GM12878 (cell line): ENCODE results near the gene SGCD. TPM values are rescaled to one million over a fixed set of nuclear protein-coding genes. Genes with fewer than 3 reads are reported as not detected.

ENCODE experiments used
- CREB1 ChIP-seq: IDR thresholded peaks from 2 replicates; pipeline ENCODE4 v1.6.1; 2012; ENCODE audit warnings: low read depth, mild to moderate bottlenecking, inconsistent platforms
- DPF2 ChIP-seq: fragments of 450-650 bp; IDR thresholded peaks from 2 replicates; pipeline ENCODE4 v1.6.1; 2017; ENCODE audit warnings: mild to moderate bottlenecking
- IKZF2 ChIP-seq, 2 experiments: fragments of 450-650 bp; IDR thresholded peaks; 2 replicates each; pipeline ENCODE4 v1.6.1; 2017; ENCODE audit warnings: mild to moderate bottlenecking in 2 of 2, moderate library complexity in 2 of 2
- JUND ChIP-seq: IDR thresholded peaks from 2 replicates; pipeline ENCODE4 v1.6.1; 2012; ENCODE audit warnings: low read depth, mild to moderate bottlenecking, low read length, improper control_type of control experiment, moderate library complexity
- NFYA ChIP-seq: IDR thresholded peaks from 2 replicates; pipeline ENCODE4 v1.6.1; 2011; ENCODE audit warnings: low read depth, mild to moderate bottlenecking, low read length, improper control_type of control experiment, borderline replicate concordance
- NRF1 ChIP-seq: conservative IDR thresholded peaks from 2 replicates; pipeline ENCODE4 v1.6.1; 2011; ENCODE audit warnings: mild to moderate bottlenecking, low read depth, low read length, improper control_type of control experiment
- PAX5 ChIP-seq: IDR thresholded peaks from 2 replicates; pipeline ENCODE4 v1.6.1; 2011; ENCODE audit warnings: low read depth, low read length, borderline replicate concordance
- POLR2AphosphoS5 ChIP-seq: IDR thresholded peaks from 2 replicates; pipeline ENCODE4 v1.6.1; 2011; ENCODE audit warnings: mild to moderate bottlenecking, low read length, inconsistent platforms
- RAD51 ChIP-seq: fragments of 450-650 bp; IDR thresholded peaks from 2 replicates; pipeline ENCODE4 v1.6.1; 2016; ENCODE audit warnings: moderate library complexity, mild to moderate bottlenecking, inconsistent platforms
- SIN3A ChIP-seq: IDR thresholded peaks from 2 replicates; pipeline ENCODE4 v1.6.1; 2012; ENCODE audit warnings: low read depth, low read length, improper control_type of control experiment
- SIX5 ChIP-seq: IDR thresholded peaks from 2 replicates; pipeline ENCODE4 v1.6.1; 2011; ENCODE audit warnings: mild to moderate bottlenecking, low read depth, low read length, moderate library complexity; ENCODE audit not compliant: severe bottlenecking
- SREBF1 ChIP-seq: IDR thresholded peaks from 2 replicates; pipeline ENCODE4 v1.6.1; 2012; ENCODE audit warnings: mild to moderate bottlenecking, low read length
- STAT3 ChIP-seq: IDR thresholded peaks from 2 replicates; pipeline ENCODE4 v1.6.1; 2011; ENCODE audit warnings: low read depth, low read length, improper control_type of control experiment
- TAF1 ChIP-seq: IDR thresholded peaks from 2 replicates; pipeline ENCODE4 v1.6.1; 2011; ENCODE audit warnings: mild to moderate bottlenecking, low read depth, low read length, borderline replicate concordance
- TCF12 ChIP-seq: IDR thresholded peaks from 2 replicates; pipeline ENCODE4 v1.6.1; 2011; ENCODE audit warnings: low read depth, mild to moderate bottlenecking, low read length
- TCF3 ChIP-seq: IDR thresholded peaks from 2 replicates; pipeline ENCODE4 v1.6.1; 2012; ENCODE audit warnings: low read depth, mild to moderate bottlenecking, low read length, borderline replicate concordance; ENCODE audit not compliant: insufficient read depth
- ZBED1 ChIP-seq: IDR thresholded peaks from 2 replicates; pipeline ENCODE4 v1.6.1; 2016; ENCODE audit warnings: borderline replicate concordance
- ZNF207 ChIP-seq: fragments of 450-650 bp; IDR thresholded peaks from 2 replicates; pipeline ENCODE4 v1.6.1; 2014; ENCODE audit warnings: antibody characterized with exemption, mild to moderate bottlenecking, borderline replicate concordance
- polyA plus RNA-seq, 11 experiments: library from polyadenylated mRNA; depleted of rRNA in 4 of 11; unstranded in 6 of 11; stranded (reverse) in 5 of 11; fragments of >200 nt; fragmentation: Nextera tagmentation in 4 of 11; fragmentation: Illumina TruSeq in 1 of 11; extraction: Ambion mirVana in 4 of 11; extraction: Trizol in 1 of 11; gene quantifications; 1 replicate in 1 of 11; 2 replicates in 10 of 11; pipeline versions ENCODE4 v1.2.1 to v1.2.3, GENCODE V29; 2011 to 2016; ENCODE audit warnings: inconsistent platforms in 2 of 11, missing spikeins in 2 of 11, low read depth in 1 of 11
- total RNA-seq, 4 experiments: library from RNA; depleted of rRNA in 3 of 4; stranded (reverse); fragments of >200 nt in 3 of 4; fragmentation: Illumina TruSeq in 1 of 4; extraction: Trizol in 1 of 4; gene quantifications; 2 replicates each; pipeline versions ENCODE4 v1.2.1 to v1.2.3, GENCODE V29; 2013 to 2021
- TF ChIP-seq, protein P1 (sequence below): fragments of 450-650 bp; conservative IDR thresholded peaks from 2 replicates; pipeline ENCODE4 v1.6.1; 2017; ENCODE audit warnings: mild to moderate bottlenecking, moderate library complexity
- TF ChIP-seq, protein P2 (sequence below): fragments of 450-650 bp; IDR thresholded peaks from 2 replicates; pipeline ENCODE4 v1.6.1; 2016; ENCODE audit warnings: mild to moderate bottlenecking
- TF ChIP-seq, protein P3 (sequence below): fragments of 450-650 bp; IDR thresholded peaks from 2 replicates; pipeline ENCODE4 v1.6.1; 2017; ENCODE audit warnings: low read depth, mild to moderate bottlenecking, moderate library complexity
- TF ChIP-seq, protein P4 (sequence below): IDR thresholded peaks from 2 replicates; pipeline ENCODE4 v1.6.1; 2012; ENCODE audit warnings: low read depth, low read length, improper control_type of control experiment
- TF ChIP-seq, protein P5 (sequence below): fragments of 450-650 bp; IDR thresholded peaks from 2 replicates; pipeline ENCODE4 v1.6.1; 2016; ENCODE audit warnings: mild to moderate bottlenecking
- TF ChIP-seq, protein P6 (sequence below): IDR thresholded peaks from 2 replicates; pipeline ENCODE4 v1.6.1; 2012; ENCODE audit warnings: low read length, inconsistent platforms

Gene SGCD
- total and polyA plus RNA-seq, 10 of the 15 experiments (the other 5 are each of a cell fraction or from before 2014, with no cell fraction given) = 0.06 TPM; not detected in 9

DNA sequence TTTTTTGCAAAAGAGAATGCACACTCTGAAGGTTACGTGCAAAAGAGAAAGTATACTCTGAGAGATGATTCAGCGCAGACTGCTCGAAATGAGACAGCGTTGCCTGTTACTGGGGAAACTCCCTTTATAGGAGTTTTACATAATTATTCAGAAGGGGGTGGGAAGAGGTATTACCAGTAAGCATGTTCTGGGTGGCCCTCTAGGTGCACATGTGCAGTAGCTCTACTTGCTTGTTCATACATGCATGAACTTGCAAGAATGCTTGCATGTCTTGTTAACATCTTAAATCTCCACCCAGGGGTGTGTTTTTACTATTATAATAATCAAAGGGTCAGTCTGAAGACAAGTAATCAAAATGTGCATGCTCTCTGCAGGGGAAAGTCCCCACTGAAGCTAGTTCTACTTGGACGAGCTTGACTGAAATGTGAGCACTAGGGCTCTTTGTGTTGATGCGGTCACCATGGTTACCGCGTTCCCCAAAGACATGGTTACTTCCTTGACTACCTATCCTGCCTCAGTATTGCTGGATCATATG, 75.5 kb downstream of the SGCD start (continued):
- TF ChIP-seq, protein P1, sequence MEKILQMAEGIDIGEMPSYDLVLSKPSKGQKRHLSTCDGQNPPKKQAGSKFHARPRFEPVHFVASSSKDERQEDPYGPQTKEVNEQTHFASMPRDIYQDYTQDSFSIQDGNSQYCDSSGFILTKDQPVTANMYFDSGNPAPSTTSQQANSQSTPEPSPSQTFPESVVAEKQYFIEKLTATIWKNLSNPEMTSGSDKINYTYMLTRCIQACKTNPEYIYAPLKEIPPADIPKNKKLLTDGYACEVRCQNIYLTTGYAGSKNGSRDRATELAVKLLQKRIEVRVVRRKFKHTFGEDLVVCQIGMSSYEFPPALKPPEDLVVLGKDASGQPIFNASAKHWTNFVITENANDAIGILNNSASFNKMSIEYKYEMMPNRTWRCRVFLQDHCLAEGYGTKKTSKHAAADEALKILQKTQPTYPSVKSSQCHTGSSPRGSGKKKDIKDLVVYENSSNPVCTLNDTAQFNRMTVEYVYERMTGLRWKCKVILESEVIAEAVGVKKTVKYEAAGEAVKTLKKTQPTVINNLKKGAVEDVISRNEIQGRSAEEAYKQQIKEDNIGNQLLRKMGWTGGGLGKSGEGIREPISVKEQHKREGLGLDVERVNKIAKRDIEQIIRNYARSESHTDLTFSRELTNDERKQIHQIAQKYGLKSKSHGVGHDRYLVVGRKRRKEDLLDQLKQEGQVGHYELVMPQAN = peak; percentile 70
- TF ChIP-seq, protein P2, sequence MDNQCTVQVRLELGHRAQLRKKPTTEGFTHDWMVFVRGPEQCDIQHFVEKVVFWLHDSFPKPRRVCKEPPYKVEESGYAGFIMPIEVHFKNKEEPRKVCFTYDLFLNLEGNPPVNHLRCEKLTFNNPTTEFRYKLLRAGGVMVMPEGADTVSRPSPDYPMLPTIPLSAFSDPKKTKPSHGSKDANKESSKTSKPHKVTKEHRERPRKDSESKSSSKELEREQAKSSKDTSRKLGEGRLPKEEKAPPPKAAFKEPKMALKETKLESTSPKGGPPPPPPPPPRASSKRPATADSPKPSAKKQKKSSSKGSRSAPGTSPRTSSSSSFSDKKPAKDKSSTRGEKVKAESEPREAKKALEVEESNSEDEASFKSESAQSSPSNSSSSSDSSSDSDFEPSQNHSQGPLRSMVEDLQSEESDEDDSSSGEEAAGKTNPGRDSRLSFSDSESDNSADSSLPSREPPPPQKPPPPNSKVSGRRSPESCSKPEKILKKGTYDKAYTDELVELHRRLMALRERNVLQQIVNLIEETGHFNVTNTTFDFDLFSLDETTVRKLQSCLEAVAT = no peak; the same call in 1 of the 2 replicates
- TF ChIP-seq STAT3 = no peak
- TF ChIP-seq IKZF2 (IDR thresholded peaks at IDR 0.05) = peak; percentile 19 to 63; a peak in 3 of 4 replicates
- TF ChIP-seq NFYA = no peak
- no peak for TF ChIP-seq POLR2AphosphoS5
- peak; percentile 3; the same call in 1 of the 2 replicates for TF ChIP-seq TCF12
- no peak for TF ChIP-seq ZBED1
- TF ChIP-seq DPF2 = peak; percentile 54; the same call in 1 of the 2 replicates
- 0 out of 2 replicates have a peak, but pooled peaks have one; percentile 25 for TF ChIP-seq PAX5
- no peak for TF ChIP-seq SIX5
- no peak for TF ChIP-seq NRF1
- TF ChIP-seq, protein P3, sequence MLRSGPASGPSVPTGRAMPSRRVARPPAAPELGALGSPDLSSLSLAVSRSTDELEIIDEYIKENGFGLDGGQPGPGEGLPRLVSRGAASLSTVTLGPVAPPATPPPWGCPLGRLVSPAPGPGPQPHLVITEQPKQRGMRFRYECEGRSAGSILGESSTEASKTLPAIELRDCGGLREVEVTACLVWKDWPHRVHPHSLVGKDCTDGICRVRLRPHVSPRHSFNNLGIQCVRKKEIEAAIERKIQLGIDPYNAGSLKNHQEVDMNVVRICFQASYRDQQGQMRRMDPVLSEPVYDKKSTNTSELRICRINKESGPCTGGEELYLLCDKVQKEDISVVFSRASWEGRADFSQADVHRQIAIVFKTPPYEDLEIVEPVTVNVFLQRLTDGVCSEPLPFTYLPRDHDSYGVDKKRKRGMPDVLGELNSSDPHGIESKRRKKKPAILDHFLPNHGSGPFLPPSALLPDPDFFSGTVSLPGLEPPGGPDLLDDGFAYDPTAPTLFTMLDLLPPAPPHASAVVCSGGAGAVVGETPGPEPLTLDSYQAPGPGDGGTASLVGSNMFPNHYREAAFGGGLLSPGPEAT = peak; percentile 97
- TF ChIP-seq JUND = no peak
- no peak for TF ChIP-seq TCF3
- TF ChIP-seq, protein P4, sequence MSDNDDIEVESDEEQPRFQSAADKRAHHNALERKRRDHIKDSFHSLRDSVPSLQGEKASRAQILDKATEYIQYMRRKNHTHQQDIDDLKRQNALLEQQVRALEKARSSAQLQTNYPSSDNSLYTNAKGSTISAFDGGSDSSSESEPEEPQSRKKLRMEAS = no peak
- TF ChIP-seq, protein P5, sequence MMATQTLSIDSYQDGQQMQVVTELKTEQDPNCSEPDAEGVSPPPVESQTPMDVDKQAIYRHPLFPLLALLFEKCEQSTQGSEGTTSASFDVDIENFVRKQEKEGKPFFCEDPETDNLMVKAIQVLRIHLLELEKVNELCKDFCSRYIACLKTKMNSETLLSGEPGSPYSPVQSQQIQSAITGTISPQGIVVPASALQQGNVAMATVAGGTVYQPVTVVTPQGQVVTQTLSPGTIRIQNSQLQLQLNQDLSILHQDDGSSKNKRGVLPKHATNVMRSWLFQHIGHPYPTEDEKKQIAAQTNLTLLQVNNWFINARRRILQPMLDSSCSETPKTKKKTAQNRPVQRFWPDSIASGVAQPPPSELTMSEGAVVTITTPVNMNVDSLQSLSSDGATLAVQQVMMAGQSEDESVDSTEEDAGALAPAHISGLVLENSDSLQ = peak; percentile 69
- no peak for TF ChIP-seq SREBF1
- no peak for TF ChIP-seq SIN3A
- TF ChIP-seq RAD51 = 0 out of 2 replicates have a peak, but pooled peaks have one; percentile 20
- TF ChIP-seq ZNF207 = no peak; the same call in 1 of the 2 replicates
- TF ChIP-seq TAF1 = no peak
- peak; percentile 37; the same call in 1 of the 2 replicates for TF ChIP-seq CREB1
- TF ChIP-seq, protein P6, sequence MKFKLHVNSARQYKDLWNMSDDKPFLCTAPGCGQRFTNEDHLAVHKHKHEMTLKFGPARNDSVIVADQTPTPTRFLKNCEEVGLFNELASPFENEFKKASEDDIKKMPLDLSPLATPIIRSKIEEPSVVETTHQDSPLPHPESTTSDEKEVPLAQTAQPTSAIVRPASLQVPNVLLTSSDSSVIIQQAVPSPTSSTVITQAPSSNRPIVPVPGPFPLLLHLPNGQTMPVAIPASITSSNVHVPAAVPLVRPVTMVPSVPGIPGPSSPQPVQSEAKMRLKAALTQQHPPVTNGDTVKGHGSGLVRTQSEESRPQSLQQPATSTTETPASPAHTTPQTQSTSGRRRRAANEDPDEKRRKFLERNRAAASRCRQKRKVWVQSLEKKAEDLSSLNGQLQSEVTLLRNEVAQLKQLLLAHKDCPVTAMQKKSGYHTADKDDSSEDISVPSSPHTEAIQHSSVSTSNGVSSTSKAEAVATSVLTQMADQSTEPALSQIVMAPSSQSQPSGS = peak; percentile 80
